ENCODE data around the gene AGMO. TPM values are rescaled to one million over a fixed set of nuclear protein-coding genes. Genes with fewer than 3 reads are reported as not detected.

The AGMO gene
- total RNA-seq, 1 donor from 2014 or later = 0.20 TPM

DNA sequence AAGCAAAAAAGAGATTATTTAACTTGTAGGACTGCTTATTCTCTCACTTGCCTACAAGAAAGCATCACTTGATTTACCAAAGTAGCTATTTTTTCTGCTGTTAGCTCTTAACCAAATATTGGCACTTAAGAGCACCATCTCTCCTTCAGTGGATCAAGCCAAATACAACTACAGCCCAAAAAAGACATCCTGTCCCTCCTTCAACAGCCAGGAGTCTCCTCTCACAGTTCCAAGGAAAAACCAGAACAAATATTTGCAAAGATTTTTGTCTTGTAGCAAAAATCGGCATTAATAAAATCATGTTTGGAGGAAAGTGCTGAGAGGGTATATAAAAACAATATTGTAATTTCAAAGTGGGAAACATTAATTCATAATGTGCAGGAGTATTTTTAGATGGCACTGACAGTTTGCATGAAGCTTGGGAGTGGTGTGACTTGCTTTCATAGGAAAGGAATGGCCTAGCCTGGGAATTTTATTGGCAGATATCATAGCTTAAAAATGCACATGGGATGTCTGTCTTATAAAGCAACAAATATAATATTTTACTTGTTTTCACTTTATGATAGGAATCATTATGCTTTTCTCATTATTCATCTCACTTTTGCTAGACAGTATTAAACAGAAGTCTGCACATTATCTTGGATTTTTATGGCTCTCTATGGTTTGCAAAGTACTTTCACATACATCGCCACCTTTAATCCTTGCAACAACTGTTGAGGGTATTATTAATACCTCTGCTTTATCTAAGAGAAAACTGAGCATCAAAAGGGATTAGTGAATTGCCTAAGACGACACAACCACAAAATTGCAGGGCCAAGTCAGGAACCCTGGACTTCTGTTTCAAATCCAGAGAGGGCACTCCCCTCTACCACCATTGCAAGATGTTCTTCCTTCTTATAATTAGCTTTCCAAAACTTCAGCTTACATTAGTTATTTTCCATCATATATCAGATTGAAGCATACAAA, 103.5 kb downstream of the AGMO start:
- no peak overlapping the region for H3K4me3 ChIP-seq
- ATAC-seq = no peak
- DNase-seq = no peak
- H3K27me3 ChIP-seq = no peaks in the 10 kb centered on the region
- no peak overlapping the region for H3K27ac ChIP-seq
- TF ChIP-seq, protein P1, sequence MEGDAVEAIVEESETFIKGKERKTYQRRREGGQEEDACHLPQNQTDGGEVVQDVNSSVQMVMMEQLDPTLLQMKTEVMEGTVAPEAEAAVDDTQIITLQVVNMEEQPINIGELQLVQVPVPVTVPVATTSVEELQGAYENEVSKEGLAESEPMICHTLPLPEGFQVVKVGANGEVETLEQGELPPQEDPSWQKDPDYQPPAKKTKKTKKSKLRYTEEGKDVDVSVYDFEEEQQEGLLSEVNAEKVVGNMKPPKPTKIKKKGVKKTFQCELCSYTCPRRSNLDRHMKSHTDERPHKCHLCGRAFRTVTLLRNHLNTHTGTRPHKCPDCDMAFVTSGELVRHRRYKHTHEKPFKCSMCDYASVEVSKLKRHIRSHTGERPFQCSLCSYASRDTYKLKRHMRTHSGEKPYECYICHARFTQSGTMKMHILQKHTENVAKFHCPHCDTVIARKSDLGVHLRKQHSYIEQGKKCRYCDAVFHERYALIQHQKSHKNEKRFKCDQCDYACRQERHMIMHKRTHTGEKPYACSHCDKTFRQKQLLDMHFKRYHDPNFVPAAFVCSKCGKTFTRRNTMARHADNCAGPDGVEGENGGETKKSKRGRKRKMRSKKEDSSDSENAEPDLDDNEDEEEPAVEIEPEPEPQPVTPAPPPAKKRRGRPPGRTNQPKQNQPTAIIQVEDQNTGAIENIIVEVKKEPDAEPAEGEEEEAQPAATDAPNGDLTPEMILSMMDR (IDR thresholded peaks at IDR 0.05) = no peak
- no peaks in the 10 kb centered on the region for H3K9me3 ChIP-seq
- H3K4me1 ChIP-seq = no peaks in the 10 kb centered on the region
- intact Hi-C loops (cut with DNase I) = no loop called here
- H3K36me3 ChIP-seq = no peaks in the 10 kb centered on the region

DNA sequence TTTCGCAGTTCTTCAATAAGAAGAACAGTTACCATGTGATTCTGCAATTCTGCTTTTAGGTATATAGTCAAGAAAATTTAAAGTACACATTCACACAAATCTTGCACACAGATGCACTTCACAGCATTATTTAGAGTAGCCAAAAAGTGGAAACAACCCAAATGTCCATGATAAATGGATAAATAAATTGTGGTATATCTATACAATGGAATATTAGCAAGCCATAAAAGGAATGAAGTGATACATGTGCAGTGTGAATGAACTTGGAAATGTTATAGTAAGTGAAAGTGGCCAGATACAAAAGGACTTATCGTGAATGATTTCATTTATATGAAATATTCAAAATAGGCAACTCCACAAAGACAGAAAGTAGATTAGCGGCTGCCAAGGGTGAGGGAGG, 109.1 kb downstream of the AGMO start:
- TF ChIP-seq, protein P1 (IDR thresholded peaks at IDR 0.05) = no peak
- H3K27me3 ChIP-seq = no peaks in the 10 kb centered on the region
- no peaks in the 10 kb centered on the region for H3K36me3 ChIP-seq
- intact Hi-C loops (cut with DNase I) = no loop called here
- no peaks in the 10 kb centered on the region for H3K4me1 ChIP-seq
- no peak overlapping the region for H3K4me3 ChIP-seq
- no peak for DNase-seq
- no peak overlapping the region for H3K27ac ChIP-seq
- ATAC-seq = no peak
- H3K9me3 ChIP-seq = no peaks in the 10 kb centered on the region

DNA sequence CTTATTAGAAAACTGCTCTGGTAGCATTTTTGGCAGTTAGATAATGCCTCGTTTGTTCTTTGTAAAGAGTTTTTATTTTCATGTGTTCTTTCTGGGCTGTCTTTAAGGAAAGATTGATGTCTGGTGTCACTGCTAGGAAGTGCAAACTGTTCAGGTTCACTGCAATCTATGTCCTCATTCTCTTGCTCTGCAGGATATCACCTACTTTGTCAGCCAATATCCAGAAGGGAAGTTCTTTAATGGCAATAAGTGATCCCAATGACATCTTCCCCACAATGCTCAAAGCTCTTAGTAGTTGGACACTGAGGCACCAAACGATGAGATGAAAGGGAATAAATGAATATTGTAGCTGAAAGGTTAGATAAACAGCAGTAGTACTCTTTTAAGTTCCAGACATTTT, 115.1 kb downstream of the AGMO start:
- Histone ChIP-seq H3K36me3 (no peaks in the 10 kb centered on the region), H3K27me3 (no peaks in the 10 kb centered on the region), H3K9me3 (no peaks in the 10 kb centered on the region), H3K27ac (no peak overlapping the region), H3K4me1 (no peaks in the 10 kb centered on the region), H3K4me3 (no peak overlapping the region)
- ATAC-seq = no peak
- TF ChIP-seq, protein P1 (IDR thresholded peaks at IDR 0.05) = no peak
- DNase-seq = no peak
- intact Hi-C loops (cut with DNase I) = no loop called here

DNA sequence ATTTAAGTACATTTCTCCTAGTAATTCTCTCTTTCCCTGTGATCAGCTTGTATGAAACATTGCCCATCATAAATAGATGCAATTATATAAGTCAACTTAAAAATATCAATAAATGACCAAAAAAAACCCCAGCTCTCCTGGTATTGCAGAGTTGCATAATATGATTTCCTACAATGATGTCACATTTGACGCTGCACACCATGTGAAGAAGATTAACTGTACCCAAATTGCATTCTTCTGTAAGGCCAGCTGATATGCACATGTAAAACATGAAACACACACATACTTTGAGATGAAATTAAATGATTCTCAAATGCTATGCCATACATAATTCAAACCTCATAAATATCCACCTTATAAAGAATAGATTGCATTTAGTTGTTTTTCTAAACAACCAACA, 115.5 kb downstream of the AGMO start:
- Histone ChIP-seq H3K4me1 (no peaks in the 10 kb centered on the region), H3K4me3 (no peak overlapping the region), H3K36me3 (no peaks in the 10 kb centered on the region), H3K27me3 (no peaks in the 10 kb centered on the region), H3K27ac (no peak overlapping the region), H3K9me3 (no peaks in the 10 kb centered on the region)
- TF ChIP-seq, protein P1 (IDR thresholded peaks at IDR 0.05) = no peak
- intact Hi-C loops (cut with DNase I) = no loop called here
- DNase-seq (no peak), ATAC-seq (no peak)

DNA sequence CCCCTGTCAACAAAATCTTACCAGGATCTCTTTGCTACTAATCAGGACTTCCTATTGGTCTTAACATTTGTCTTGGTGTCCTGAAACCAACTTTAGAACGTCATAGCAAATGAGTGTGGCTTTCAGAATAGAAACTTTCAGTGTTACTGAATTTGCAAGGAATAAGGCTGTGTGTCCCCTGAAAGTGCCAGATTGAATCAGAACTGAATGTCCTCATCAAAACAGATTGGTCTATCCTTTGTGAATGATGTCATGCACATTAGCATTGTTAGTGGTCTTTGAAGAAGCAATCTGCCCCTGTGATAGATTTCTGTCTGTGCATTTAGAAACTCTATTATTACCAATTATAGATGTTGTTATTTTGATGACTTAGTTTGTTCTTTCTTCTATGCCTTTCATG, 119.9 kb downstream of the AGMO start:
- no peaks in the 10 kb centered on the region for H3K27me3 ChIP-seq
- DNase-seq (no peak), ATAC-seq (no peak)
- H3K36me3 ChIP-seq = no peaks in the 10 kb centered on the region
- no peak overlapping the region for H3K4me3 ChIP-seq
- no peak overlapping the region for H3K27ac ChIP-seq
- H3K9me3 ChIP-seq = no peaks in the 10 kb centered on the region
- intact Hi-C loops (cut with DNase I) = no loop called here
- TF ChIP-seq, protein P1 (IDR thresholded peaks at IDR 0.05) = no peak
- H3K4me1 ChIP-seq = no peaks in the 10 kb centered on the region
